AG20443 (cell line): Measurements from ENCODE around the gene ANP32D.
"Not testable (repeated sequence)": the region's sequence is repeated elsewhere in the genome, so short reads cannot be mapped to it uniquely, and the experiment has no call there.

Experiments used
- DNase-seq: peaks from one replicate; pipeline ENCODE4 v3.0.0; 2012; ENCODE audit warnings: low spot score, mixed read lengths

ANP32D gene

GRCh38 chr12:48506836-48507235, 34.5 kb downstream of the ANP32D start:
- not testable (repeated sequence) for DNase-seq

GRCh38 chr12:48508987-48509386, 36.6 kb downstream of the ANP32D start:
- no peak for DNase-seq

DNA sequence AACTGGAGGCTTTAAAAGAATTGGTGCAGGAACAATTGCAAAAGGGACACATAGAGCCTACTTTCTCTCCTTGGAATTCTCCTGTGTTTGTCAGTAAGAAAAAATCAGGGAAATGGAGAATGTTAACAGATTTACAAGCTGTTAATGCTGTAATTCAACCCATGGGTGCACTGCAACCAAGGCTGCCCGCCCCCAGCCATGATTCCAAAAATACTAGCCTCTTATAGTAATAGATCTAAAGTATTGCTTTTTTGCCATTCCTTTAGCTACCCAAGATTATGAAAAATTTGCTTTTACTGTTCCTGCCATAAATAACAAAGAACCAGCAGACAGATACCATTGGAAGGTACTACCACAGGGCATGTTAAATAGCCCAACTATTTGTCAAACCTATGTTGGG, 37.8 kb downstream of the ANP32D start:
- DNase-seq, result no peak

GRCh38 chr12:48512855-48513254, 40.5 kb downstream of the ANP32D start:
- no peak for DNase-seq

GRCh38 chr12:48514728-48515127, 42.4 kb downstream of the ANP32D start:
- DNase-seq, result no peak

- DNase-seq, result not testable (repeated sequence)
Measured at GRCh38 chr12:48520381-48520780, 48.0 kb downstream of the ANP32D start.
